ENCODE results near the gene GRHL1. TPM values are rescaled to one million over a fixed set of nuclear protein-coding genes. Genes with fewer than 3 reads are reported as not detected.

GRHL1 gene
- total and polyA plus RNA-seq, 9 of the 15 experiments (the other 6 are each of a cell fraction or from before 2014, with no cell fraction given): 1.7 to 6.1 (median 4.7) TPM

GRCh38 chr2:10028988-10029874, 77.7 kb downstream of the GRHL1 start (continued):
- TF ChIP-seq CHD2 (IDR thresholded peaks at IDR 0.05; ENCODE audit: low read depth, low read length) (no peak), EP400 (IDR thresholded peaks at IDR 0.05) (peak; percentile 71), JUND (IDR thresholded peaks at IDR 0.05; ENCODE audit: borderline replicate concordance, low read depth, low read length) (peak; percentile 65; the same call in 1 of the 2 replicates), JUND (tag; IDR thresholded peaks at IDR 0.05; ENCODE audit: borderline replicate concordance, low read depth, low read length) (peak; percentile 28; the same call in 1 of the 3 replicates), ZNF699 (CRISPR knock-in tag; IDR thresholded peaks at IDR 0.05; ENCODE audit: insufficient replicate concordance) (no peak), PTTG1 (tag; IDR thresholded peaks at IDR 0.05; ENCODE audit: low read depth) (no peak), MED1 (CRISPR knock-in tag; IDR thresholded peaks at IDR 0.05; ENCODE audit: borderline replicate concordance) (no peak), IRF9 (tag; IDR thresholded peaks at IDR 0.05) (no peak), ATF7 (IDR thresholded peaks at IDR 0.05) (peak; percentile 67; the same call in 1 of the 2 replicates), ZBTB7A (IDR thresholded peaks at IDR 0.05; ENCODE audit: borderline replicate concordance, control insufficient read depth, low read depth, low read length) (peak; percentile 87), KLF10 (CRISPR knock-in tag; IDR thresholded peaks at IDR 0.05) (no peak), ZNF384 (IDR thresholded peaks at IDR 0.05; ENCODE audit: low read depth, low read length) (no peak), RREB1 (CRISPR knock-in tag; IDR thresholded peaks at IDR 0.05) (no peak), NELFE (IDR thresholded peaks at IDR 0.05; ENCODE audit: insufficient read depth, insufficient read length) (no peak), FOXK1 (CRISPR knock-in tag; IDR thresholded peaks at IDR 0.05; ENCODE audit: borderline replicate concordance) (peak; percentile 50; the same call in 1 of the 2 replicates), ZBTB43 (CRISPR knock-in tag; IDR thresholded peaks at IDR 0.05) (no peak), DPF2 (IDR thresholded peaks at IDR 0.05) (peak; percentile 67), E2F4 (CRISPR knock-in tag; IDR thresholded peaks at IDR 0.05; ENCODE audit: low read depth) (no peak), ZNF717 (CRISPR knock-in tag; IDR thresholded peaks at IDR 0.05) (no peak)

Data from K562 (cell line).